ENCODE data around the gene RGMB.

DNA sequence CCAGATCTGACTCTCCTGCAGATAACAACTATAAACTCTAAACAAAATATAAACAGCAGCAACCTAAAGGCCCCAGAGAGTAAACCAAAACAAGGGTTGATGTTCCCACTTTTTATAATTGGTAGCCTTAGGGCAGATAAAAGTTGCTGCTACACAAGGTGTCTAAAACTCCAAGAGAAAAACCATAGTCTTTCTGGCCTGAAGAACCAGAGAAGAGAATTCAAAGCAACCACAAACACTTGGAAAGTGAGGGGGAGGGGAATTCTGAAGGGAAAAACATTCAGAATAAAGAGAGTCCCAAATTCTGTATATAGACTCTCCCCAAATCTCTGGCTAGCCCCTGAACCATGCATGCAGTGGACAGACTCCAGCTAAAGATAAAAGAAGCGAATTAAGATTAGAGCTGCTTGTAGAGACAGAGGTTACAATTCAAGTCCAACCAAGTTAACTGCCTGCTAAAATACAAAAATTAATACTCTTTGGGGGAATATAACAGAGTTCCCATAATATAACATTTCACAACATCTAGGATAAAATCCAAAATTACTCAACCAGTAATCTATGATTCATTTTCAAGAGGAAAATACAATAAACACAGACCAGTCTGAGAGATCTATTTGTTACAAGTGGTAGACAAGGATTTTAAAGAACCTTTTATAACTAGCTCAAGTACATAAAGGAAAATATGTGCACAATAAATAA lies 37.5 kb upstream of the RGMB start:
- TF ChIP-seq POLR2AphosphoS5 (IDR thresholded peaks at IDR 0.05; ENCODE audit: borderline replicate concordance, low read depth, low read length): no peak
- TF ChIP-seq EZH2 (IDR thresholded peaks at IDR 0.05): no peak
